IPS-20b (cell line): ENCODE results near the gene GLRX3.

ENCODE experiments used
- H3K27ac ChIP-seq: one replicate; pipeline ENCODE4 v1.5.1; 2013; ENCODE audit warnings: low read length
- H3K27me3 ChIP-seq: 2 replicates; pipeline ENCODE4 v1.6.1; 2013; ENCODE audit warnings: mild to moderate bottlenecking, low read length, inconsistent platforms; ENCODE audit not compliant: insufficient read depth
- H3K36me3 ChIP-seq: 2 replicates; pipeline ENCODE4 v1.6.1; 2013; ENCODE audit warnings: low read depth, mild to moderate bottlenecking, inconsistent platforms, low read length, moderate library complexity; ENCODE audit not compliant: insufficient read depth
- H3K4me1 ChIP-seq: 2 replicates; pipeline ENCODE4 v1.6.1; 2013; ENCODE audit warnings: mild to moderate bottlenecking, control low read depth, inconsistent platforms, low read length, moderate library complexity; ENCODE audit not compliant: insufficient read depth
- H3K4me3 ChIP-seq: 2 replicates; pipeline ENCODE4 v1.5.1; 2013; ENCODE audit warnings: mild to moderate bottlenecking, low read length, inconsistent platforms
- H3K9ac ChIP-seq: 2 replicates; pipeline ENCODE4 v1.6.1; 2013; ENCODE audit warnings: low read depth, mild to moderate bottlenecking, inconsistent platforms, low read length, moderate library complexity
- H3K9me3 ChIP-seq: 2 replicates; pipeline ENCODE4 v1.6.1; 2013; ENCODE audit warnings: mild to moderate bottlenecking, low read depth, low read length, inconsistent platforms; ENCODE audit not compliant: insufficient read depth

GLRX3 gene

GRCh38 chr10:130174328-130174727, 38.1 kb downstream of the GLRX3 start:
- no peak overlapping the region for H3K27ac ChIP-seq

GRCh38 chr10:130175074-130175473, 38.9 kb downstream of the GLRX3 start:
- no peaks in the 10 kb centered on the region for H3K4me1 ChIP-seq
- no peaks in the 10 kb centered on the region for H3K9me3 ChIP-seq
- peaks cover 68% of the 10 kb centered on the region for H3K36me3 ChIP-seq
- no peak overlapping the region for H3K4me3 ChIP-seq
- H3K27me3 ChIP-seq, result no peaks in the 10 kb centered on the region
- no peak overlapping the region for H3K9ac ChIP-seq
- no peak overlapping the region for H3K27ac ChIP-seq

More at GRCh38 chr10:130174328-130174727, 38.1 kb downstream of the GLRX3 start:
- Histone ChIP-seq H3K36me3 (peaks cover 72% of the 10 kb centered on the region), H3K27me3 (no peaks in the 10 kb centered on the region), H3K9me3 (no peaks in the 10 kb centered on the region), H3K4me1 (peaks cover 5% of the 10 kb centered on the region; the same call in 1 of the 2 replicates), H3K4me3 (no peak overlapping the region), H3K9ac (no peak overlapping the region)

GRCh38 chr10:130177250-130177649, 41.1 kb downstream of the GLRX3 start:
- Histone ChIP-seq H3K36me3 (peaks cover 71% of the 10 kb centered on the region), H3K4me1 (no peaks in the 10 kb centered on the region), H3K4me3 (no peak overlapping the region), H3K9ac (no peak overlapping the region), H3K27me3 (no peaks in the 10 kb centered on the region), H3K27ac (no peak overlapping the region), H3K9me3 (no peaks in the 10 kb centered on the region)

- Histone ChIP-seq H3K4me1 (no peaks in the 10 kb centered on the region), H3K27me3 (no peaks in the 10 kb centered on the region), H3K4me3 (no peak overlapping the region), H3K27ac (no peak overlapping the region), H3K9me3 (no peaks in the 10 kb centered on the region), H3K36me3 (peaks cover 73% of the 10 kb centered on the region), H3K9ac (no peak overlapping the region)
Measured at GRCh38 chr10:130179640-130180039, 43.4 kb downstream of the GLRX3 start.

GRCh38 chr10:130180416-130180815, 44.2 kb downstream of the GLRX3 start:
- Histone ChIP-seq H3K36me3 (peaks cover 73% of the 10 kb centered on the region), H3K4me1 (no peaks in the 10 kb centered on the region), H3K27ac (no peak overlapping the region), H3K9me3 (no peaks in the 10 kb centered on the region), H3K27me3 (no peaks in the 10 kb centered on the region), H3K4me3 (no peak overlapping the region), H3K9ac (no peak overlapping the region)

GRCh38 chr10:130181858-130182257, 45.7 kb downstream of the GLRX3 start:
- H3K36me3 ChIP-seq, result peaks cover 73% of the 10 kb centered on the region
- no peaks in the 10 kb centered on the region for H3K27me3 ChIP-seq
- H3K9ac ChIP-seq, result no peak overlapping the region
- no peak overlapping the region for H3K27ac ChIP-seq
- H3K4me3 ChIP-seq, result no peak overlapping the region
- H3K4me1 ChIP-seq, result no peaks in the 10 kb centered on the region
- no peaks in the 10 kb centered on the region for H3K9me3 ChIP-seq

GRCh38 chr10:130185591-130185990, 49.4 kb downstream of the GLRX3 start:
- no peak overlapping the region for H3K27ac ChIP-seq
- H3K9ac ChIP-seq, result no peak overlapping the region
- no peaks in the 10 kb centered on the region for H3K27me3 ChIP-seq
- H3K36me3 ChIP-seq, result peaks cover 53% of the 10 kb centered on the region
- no peak overlapping the region for H3K4me3 ChIP-seq
- no peaks in the 10 kb centered on the region for H3K9me3 ChIP-seq
- no peaks in the 10 kb centered on the region for H3K4me1 ChIP-seq

- peaks cover 24% of the 10 kb centered on the region for H3K36me3 ChIP-seq
- no peak overlapping the region for H3K27ac ChIP-seq
- no peak overlapping the region for H3K4me3 ChIP-seq
- no peaks in the 10 kb centered on the region for H3K4me1 ChIP-seq
- H3K27me3 ChIP-seq, result no peaks in the 10 kb centered on the region; the same call in 1 of the 2 replicates
- no peaks in the 10 kb centered on the region for H3K9me3 ChIP-seq
- no peak overlapping the region for H3K9ac ChIP-seq
Measured at GRCh38 chr10:130188195-130189175, 52.3 kb downstream of the GLRX3 start.

GRCh38 chr10:130189608-130190054, 53.4 kb downstream of the GLRX3 start:
- H3K27me3 ChIP-seq, result no peaks in the 10 kb centered on the region; the same call in 1 of the 2 replicates
- no peak overlapping the region for H3K9ac ChIP-seq
- H3K9me3 ChIP-seq, result no peaks in the 10 kb centered on the region
- no peak overlapping the region for H3K27ac ChIP-seq
- H3K4me1 ChIP-seq, result peaks cover 5% of the 10 kb centered on the region; the same call in 1 of the 2 replicates
- H3K4me3 ChIP-seq, result no peak overlapping the region
- peaks cover 13% of the 10 kb centered on the region for H3K36me3 ChIP-seq

- Histone ChIP-seq H3K4me3 (peak overlapping the region; percentile 65; the same call in 1 of the 2 replicates), H3K27ac (no peak overlapping the region), H3K9ac (no peak overlapping the region; the same call in 1 of the 2 replicates), H3K36me3 (peaks cover 7% of the 10 kb centered on the region), H3K9me3 (no peaks in the 10 kb centered on the region), H3K27me3 (no peaks in the 10 kb centered on the region; the same call in 1 of the 2 replicates), H3K4me1 (peaks cover 5% of the 10 kb centered on the region; the same call in 1 of the 2 replicates)
Measured at GRCh38 chr10:130190055-130190736, 54.0 kb downstream of the GLRX3 start.

- Histone ChIP-seq H3K36me3 (peaks cover 2% of the 10 kb centered on the region), H3K27me3 (no peaks in the 10 kb centered on the region; the same call in 1 of the 2 replicates), H3K9me3 (no peaks in the 10 kb centered on the region), H3K4me3 (peak overlapping the region; percentile 65; the same call in 1 of the 2 replicates), H3K9ac (no peak overlapping the region; the same call in 1 of the 2 replicates), H3K27ac (no peak overlapping the region), H3K4me1 (peaks cover 5% of the 10 kb centered on the region; the same call in 1 of the 2 replicates)
Measured at GRCh38 chr10:130190737-130191115, 54.5 kb downstream of the GLRX3 start.
